ENCODE data around the gene IL23R.

The IL23R gene

DNA sequence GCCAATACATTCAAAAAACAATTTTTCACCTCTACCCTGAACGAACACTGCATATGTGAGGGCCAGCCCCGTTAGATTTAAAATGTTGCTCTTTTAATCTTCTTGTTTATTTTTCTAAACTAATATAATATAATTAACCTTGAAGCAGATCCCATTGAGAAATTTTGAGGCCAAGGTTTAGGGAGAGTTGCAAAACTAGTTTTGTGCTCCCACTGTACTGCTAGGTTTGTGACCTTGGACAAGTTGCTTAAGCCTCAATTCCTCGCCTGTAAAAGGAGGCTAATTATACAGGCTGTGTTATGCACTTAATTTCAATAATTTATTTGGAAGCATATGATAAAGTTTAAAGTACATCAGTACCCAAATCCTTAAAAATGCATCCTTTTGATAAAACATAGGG, 3.7 kb downstream of the IL23R start:
- TF ChIP-seq, protein P1, sequence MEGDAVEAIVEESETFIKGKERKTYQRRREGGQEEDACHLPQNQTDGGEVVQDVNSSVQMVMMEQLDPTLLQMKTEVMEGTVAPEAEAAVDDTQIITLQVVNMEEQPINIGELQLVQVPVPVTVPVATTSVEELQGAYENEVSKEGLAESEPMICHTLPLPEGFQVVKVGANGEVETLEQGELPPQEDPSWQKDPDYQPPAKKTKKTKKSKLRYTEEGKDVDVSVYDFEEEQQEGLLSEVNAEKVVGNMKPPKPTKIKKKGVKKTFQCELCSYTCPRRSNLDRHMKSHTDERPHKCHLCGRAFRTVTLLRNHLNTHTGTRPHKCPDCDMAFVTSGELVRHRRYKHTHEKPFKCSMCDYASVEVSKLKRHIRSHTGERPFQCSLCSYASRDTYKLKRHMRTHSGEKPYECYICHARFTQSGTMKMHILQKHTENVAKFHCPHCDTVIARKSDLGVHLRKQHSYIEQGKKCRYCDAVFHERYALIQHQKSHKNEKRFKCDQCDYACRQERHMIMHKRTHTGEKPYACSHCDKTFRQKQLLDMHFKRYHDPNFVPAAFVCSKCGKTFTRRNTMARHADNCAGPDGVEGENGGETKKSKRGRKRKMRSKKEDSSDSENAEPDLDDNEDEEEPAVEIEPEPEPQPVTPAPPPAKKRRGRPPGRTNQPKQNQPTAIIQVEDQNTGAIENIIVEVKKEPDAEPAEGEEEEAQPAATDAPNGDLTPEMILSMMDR (conservative IDR thresholded peaks at IDR 0.05; ENCODE audit: low read depth, low read length): no peak
- no peak for DNase-seq (ENCODE audit: low read depth)
- no peak overlapping the region for H3K4me3 ChIP-seq (ENCODE audit: low read length)

DNA sequence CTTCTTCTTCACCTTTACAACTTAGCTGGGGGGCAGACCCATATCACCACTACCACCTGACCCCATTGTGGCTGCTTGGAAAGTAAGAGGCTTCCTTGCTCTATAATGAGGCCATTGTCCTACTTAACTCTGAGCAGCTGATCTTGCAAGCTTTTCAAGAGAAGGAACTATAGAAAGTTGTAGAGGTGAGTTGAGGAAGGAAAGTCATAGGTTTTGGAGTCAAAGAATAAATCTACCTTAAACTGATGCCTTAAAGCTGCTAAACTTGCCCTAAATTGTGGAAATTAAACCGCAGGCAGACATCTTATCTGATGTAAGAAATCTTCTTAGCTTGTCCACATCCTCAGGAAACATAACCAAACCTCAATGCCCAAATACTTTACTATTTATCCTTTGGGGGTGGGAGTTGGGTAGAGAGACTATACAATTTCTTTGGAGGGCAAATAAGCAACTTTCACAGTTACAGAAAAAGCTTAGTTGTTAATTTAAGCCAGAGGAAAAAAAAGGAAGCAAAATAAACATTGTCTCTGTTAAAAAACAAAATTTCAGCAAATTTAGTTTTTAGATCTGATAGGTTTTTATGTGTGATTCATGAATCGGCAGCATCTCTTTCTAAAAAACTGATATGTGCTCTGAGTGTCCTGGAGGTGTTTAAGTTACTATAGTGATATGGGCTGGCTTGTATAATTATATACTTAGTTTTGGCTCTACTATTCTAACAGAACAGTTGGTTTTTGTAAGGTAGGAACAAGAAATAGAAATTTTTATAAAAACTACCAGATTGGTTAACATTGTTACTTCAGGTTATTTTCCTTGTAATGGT, 4.7 kb downstream of the IL23R start:
- no peak overlapping the region for H3K4me3 ChIP-seq (ENCODE audit: low read length)
- no peak for DNase-seq (ENCODE audit: low read depth)
- TF ChIP-seq, protein P1 (conservative IDR thresholded peaks at IDR 0.05; ENCODE audit: low read depth, low read length): no peak

DNA sequence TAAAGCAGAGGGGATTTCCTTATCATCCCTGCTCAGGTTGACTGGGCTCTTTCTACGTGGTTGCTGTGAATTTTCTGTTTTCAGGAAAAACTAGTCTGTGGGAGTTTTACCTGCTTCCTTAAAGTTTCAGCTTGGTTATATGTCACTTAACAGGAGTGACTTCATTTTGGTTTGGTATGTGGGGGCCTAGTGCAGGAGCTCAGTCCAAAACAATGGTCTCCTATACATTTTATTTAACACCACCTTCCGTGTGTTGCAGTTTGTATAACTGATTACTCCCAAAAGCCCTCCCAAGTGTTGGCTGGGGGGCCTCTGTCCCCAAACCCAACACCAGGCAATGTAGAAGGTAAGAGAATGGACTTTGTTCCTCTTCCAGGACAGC, 5.3 kb downstream of the IL23R start:
- H3K4me3 ChIP-seq (ENCODE audit: low read length): no peak overlapping the region
- TF ChIP-seq, protein P1 (conservative IDR thresholded peaks at IDR 0.05; ENCODE audit: low read depth, low read length): no peak
- DNase-seq (ENCODE audit: low read depth): no peak

DNA sequence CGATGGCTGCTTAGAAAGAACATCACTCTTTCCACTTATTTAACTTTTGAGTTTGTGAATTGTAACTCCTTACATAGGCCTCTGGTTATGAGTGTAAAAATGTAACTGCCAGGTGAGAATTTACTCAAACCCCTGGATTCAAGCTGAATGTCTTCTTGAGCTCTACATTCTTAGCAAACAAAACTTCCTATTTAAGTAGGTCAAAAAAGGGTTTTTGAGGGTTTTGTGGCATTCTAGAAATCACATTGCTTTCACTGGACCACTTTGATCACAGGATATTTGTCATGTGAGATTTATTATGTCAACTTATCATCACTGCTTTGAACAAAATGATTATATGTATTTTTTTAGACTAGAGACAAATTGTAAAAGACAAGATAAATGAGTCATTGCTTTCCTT, 5.7 kb downstream of the IL23R start:
- H3K4me3 ChIP-seq (ENCODE audit: low read length): no peak overlapping the region
- DNase-seq (ENCODE audit: low read depth): peak; percentile 10
- TF ChIP-seq, protein P1 (conservative IDR thresholded peaks at IDR 0.05; ENCODE audit: low read depth, low read length): no peak

DNA sequence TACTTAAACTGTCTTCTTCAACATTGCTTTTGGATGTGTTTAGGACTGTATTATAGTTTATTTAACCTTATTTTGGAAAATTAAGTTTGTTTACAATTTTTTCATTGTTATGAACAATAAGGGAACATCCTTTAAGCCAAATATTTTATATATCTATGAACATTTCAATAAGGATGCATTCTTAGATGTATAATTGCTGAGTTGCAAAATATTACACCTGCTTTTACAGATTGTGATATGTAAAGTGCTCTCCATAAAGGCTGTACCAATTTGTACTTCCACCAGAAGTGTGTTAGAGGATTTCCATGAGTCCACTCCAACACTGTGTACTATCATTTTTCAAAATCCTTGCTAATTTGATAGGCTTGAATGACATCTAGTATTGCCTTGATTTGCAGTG, 7.7 kb downstream of the IL23R start:
- TF ChIP-seq, protein P1 (conservative IDR thresholded peaks at IDR 0.05; ENCODE audit: low read depth, low read length): no peak
- DNase-seq (ENCODE audit: low read depth): no peak
- H3K4me3 ChIP-seq (ENCODE audit: low read length): no peak overlapping the region

DNA sequence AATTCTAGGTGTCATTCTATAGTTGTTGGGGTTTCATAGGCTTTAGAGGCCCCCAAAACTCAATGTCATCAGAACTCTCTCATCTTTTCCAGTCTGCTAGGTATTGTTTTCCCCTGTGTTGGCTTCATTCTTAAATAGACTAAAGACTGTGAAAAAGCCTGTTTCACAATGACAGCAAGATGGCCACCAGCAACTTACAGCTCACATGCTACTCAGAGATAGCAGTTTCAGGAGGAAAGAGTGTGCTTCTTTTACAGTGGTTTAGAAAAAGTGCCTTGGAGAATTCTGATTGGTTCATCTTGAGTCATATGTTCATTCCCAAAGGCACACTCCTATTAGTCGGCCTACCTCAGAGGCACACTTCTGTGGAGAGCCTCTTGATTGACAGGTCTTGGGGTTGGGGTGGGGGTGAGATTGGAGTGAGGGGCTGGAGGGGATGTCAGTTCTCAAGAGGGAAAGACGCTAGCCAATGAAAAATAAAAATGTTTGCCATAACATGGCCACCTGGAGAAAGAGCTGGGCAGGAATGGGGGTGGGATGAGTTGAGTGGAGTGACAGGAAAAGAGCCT, 8.5 kb downstream of the IL23R start:
- no peak for DNase-seq (ENCODE audit: low read depth)
- H3K4me3 ChIP-seq (ENCODE audit: low read length): no peak overlapping the region
- TF ChIP-seq, protein P1 (conservative IDR thresholded peaks at IDR 0.05; ENCODE audit: low read depth, low read length): no peak

DNA sequence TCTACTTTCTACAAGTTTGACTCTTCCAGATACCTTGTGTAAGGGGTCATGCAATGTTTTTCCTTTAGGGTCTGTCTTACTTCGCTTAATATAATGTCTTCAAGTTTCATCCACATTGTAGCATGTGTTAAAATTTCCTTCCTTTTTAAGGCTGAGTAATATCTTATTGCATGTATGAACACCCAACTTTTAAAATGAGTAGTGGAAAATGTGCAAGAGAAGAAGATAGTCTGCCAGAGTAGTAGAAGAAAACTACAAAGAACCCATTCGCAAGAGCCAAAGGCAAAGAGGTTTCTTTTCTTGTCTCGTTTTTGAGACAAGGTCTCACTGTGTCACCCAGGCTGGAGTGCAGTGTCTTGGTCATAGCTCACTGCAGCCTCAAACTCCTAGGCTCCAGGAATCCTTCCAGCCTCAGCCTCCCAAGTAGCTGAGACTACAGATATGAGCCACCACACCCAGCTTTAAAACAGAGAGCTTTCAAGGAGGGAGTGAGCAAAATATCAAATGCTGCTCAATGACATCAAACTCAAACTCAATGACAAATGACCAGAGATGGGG, 9.4 kb downstream of the IL23R start:
- no peak for DNase-seq (ENCODE audit: low read depth)
- no peak overlapping the region for H3K4me3 ChIP-seq (ENCODE audit: low read length)
- TF ChIP-seq, protein P1 (conservative IDR thresholded peaks at IDR 0.05; ENCODE audit: low read depth, low read length): no peak
